Neural cell (in vitro differentiated cells): ENCODE data around the gene TSPOAP1. TPM values are rescaled to one million over a fixed set of nuclear protein-coding genes. Genes with fewer than 3 reads are reported as not detected.

Source experiments
- H2AFZ ChIP-seq: fragments of 200-600, 300-800 bp; sonication (generic), shearing (Covaris generic); 2 replicates; pipeline ENCODE4 v1.6.0; 2014; ENCODE audit warnings: low read depth, mild to moderate bottlenecking, antibody characterized with exemption, low read length, moderate library complexity
- H3F3A ChIP-seq: fragments of 200-600 bp; shearing (Covaris generic); 2 replicates; pipeline ENCODE4 v1.6.1; 2016; ENCODE audit warnings: mild to moderate bottlenecking, moderate library complexity, mixed read lengths, antibody characterized with exemption, low read length; ENCODE audit not compliant: insufficient read depth, poor library complexity, severe bottlenecking
- H3K27ac ChIP-seq: fragments of 200-600, 300-800 bp; sonication (generic), shearing (Covaris generic); 2 replicates; pipeline ENCODE4 v1.5.1; 2014; ENCODE audit warnings: mild to moderate bottlenecking, low read length, moderate library complexity
- H3K27me3 ChIP-seq: fragments of 300-800, 200-600 bp; sonication (generic), shearing (Covaris generic); 2 replicates; pipeline ENCODE4 v1.6.0; 2014; ENCODE audit warnings: mild to moderate bottlenecking, low read depth, low read length, moderate library complexity; ENCODE audit not compliant: insufficient read depth
- H3K36me3 ChIP-seq: fragments of 300-800, 200-600 bp; sonication (generic), shearing (Covaris generic); 2 replicates; pipeline ENCODE4 v1.5.1; 2014; ENCODE audit warnings: mild to moderate bottlenecking, antibody characterized with exemption, low read length, moderate library complexity; ENCODE audit not compliant: insufficient read depth
- H3K4me2 ChIP-seq: fragments of 300-800, 200-600 bp; sonication (generic), shearing (Covaris generic); 2 replicates; pipeline ENCODE4 v1.6.0; 2014; ENCODE audit warnings: mild to moderate bottlenecking, low read length
- H3K4me3 ChIP-seq: fragments of 300-800, 200-600 bp; sonication (generic), shearing (Covaris generic); 2 replicates; pipeline ENCODE4 v1.5.1; 2014; ENCODE audit warnings: mild to moderate bottlenecking, low read length, moderate library complexity
- H3K79me2 ChIP-seq: fragments of 200-600 bp; shearing (Covaris generic); replicated peaks from 2 replicates; pipeline ENCODE4 v1.6.0; 2014; ENCODE audit warnings: mild to moderate bottlenecking, low read length, moderate library complexity; ENCODE audit not compliant: insufficient read depth
- H3K9ac ChIP-seq: fragments of 300-800, 200-600 bp; sonication (generic), shearing (Covaris generic); 2 replicates; pipeline ENCODE4 v1.6.1; 2016; ENCODE audit warnings: mild to moderate bottlenecking, low read length, mixed read lengths
- H3K9me2 ChIP-seq: fragments of 200-600 bp; shearing (Covaris generic); 2 replicates; pipeline ENCODE4 v1.6.1; 2016; ENCODE audit warnings: mild to moderate bottlenecking, low read length, mixed read lengths; ENCODE audit not compliant: insufficient read depth
- H3K9me3 ChIP-seq: fragments of 200-600, 300-800 bp; sonication (generic), shearing (Covaris generic); 2 replicates; pipeline ENCODE4 v1.6.1; 2016; ENCODE audit warnings: mild to moderate bottlenecking, mixed run types, low read length, moderate library complexity, mixed read lengths
- H4K20me1 ChIP-seq: fragments of 200-600 bp; shearing (Covaris generic); 2 replicates; pipeline ENCODE4 v1.6.1; 2016; ENCODE audit warnings: mild to moderate bottlenecking, mixed run types; ENCODE audit not compliant: insufficient read depth
- CTCF ChIP-seq: fragments of 450-650 bp; IDR thresholded peaks from 2 replicates; pipeline ENCODE4 v1.5.1; 2014; ENCODE audit warnings: antibody characterized with exemption, mild to moderate bottlenecking, moderate library complexity; ENCODE audit not compliant: poor library complexity, severe bottlenecking
- EP300 ChIP-seq: fragments of 450-650 bp; conservative IDR thresholded peaks from 2 replicates; pipeline ENCODE4 v1.6.1; 2014; ENCODE audit warnings: antibody characterized with exemption, mild to moderate bottlenecking, moderate library complexity; ENCODE audit not compliant: poor library complexity, severe bottlenecking
- EZH2 ChIP-seq: fragments of 200-600, 300-800 bp; shearing (Covaris generic), sonication (generic); IDR thresholded peaks from 2 replicates; pipeline ENCODE4 v1.6.1; 2014; ENCODE audit warnings: antibody characterized with exemption, low read length, borderline replicate concordance, mild to moderate bottlenecking; ENCODE audit not compliant: insufficient read depth, poor library complexity, severe bottlenecking
- MXI1 ChIP-seq: fragments of 450-650 bp; conservative IDR thresholded peaks from 2 replicates; pipeline ENCODE4 v1.6.1; 2014; ENCODE audit warnings: antibody characterized with exemption, mild to moderate bottlenecking; ENCODE audit not compliant: poor library complexity, severe bottlenecking
- POLR2AphosphoS5 ChIP-seq: IDR thresholded peaks from 2 replicates; pipeline ENCODE4 v1.6.1; 2012
- RAD21 ChIP-seq: fragments of 450-650 bp; conservative IDR thresholded peaks from 2 replicates; pipeline ENCODE4 v1.6.1; 2014; ENCODE audit warnings: antibody characterized with exemption, mild to moderate bottlenecking, moderate library complexity
- REST ChIP-seq: IDR thresholded peaks from 2 replicates; pipeline ENCODE4 v1.6.1; 2012; ENCODE audit warnings: borderline replicate concordance
- SMC3 ChIP-seq: fragments of 450-650 bp; conservative IDR thresholded peaks from 2 replicates; pipeline ENCODE4 v1.6.1; 2014; ENCODE audit warnings: antibody characterized with exemption, mild to moderate bottlenecking, moderate library complexity; ENCODE audit not compliant: poor library complexity
- TAF1 ChIP-seq: IDR thresholded peaks from 2 replicates; pipeline ENCODE4 v1.6.1; 2012; ENCODE audit warnings: low read depth
- polyA plus RNA-seq: library from polyadenylated mRNA; depleted of rRNA; stranded (reverse); fragments of >200 nt; gene quantifications from 2 replicates; pipeline ENCODE4 v1.2.3, GENCODE V29; 2014

Gene TSPOAP1
- polyA plus RNA-seq, 1 donor from 2014 or later, result 103 TPM

GRCh38 chr17:58322581-58323185, 5.9 kb downstream of the TSPOAP1 start:
- H3K36me3 ChIP-seq, result no peaks in the 10 kb centered on the region
- H3K9me3 ChIP-seq, result no peaks in the 10 kb centered on the region
- no peak overlapping the region for H3K4me3 ChIP-seq
- H3K27ac ChIP-seq, result no peak overlapping the region
- no peaks in the 10 kb centered on the region for H3K9me2 ChIP-seq
- H3K79me2 ChIP-seq, result peaks cover 31% of the 10 kb centered on the region
- no peak overlapping the region for H3K9ac ChIP-seq
- H3K27me3 ChIP-seq, result no peaks in the 10 kb centered on the region
- no peak overlapping the region for H2AFZ ChIP-seq
- H3F3A ChIP-seq, result no peaks in the 10 kb centered on the region
- H4K20me1 ChIP-seq, result no peaks in the 10 kb centered on the region
- no peak overlapping the region for H3K4me2 ChIP-seq
- TF ChIP-seq POLR2AphosphoS5 (no peak), SMC3 (no peak), RAD21 (no peak), TAF1 (no peak), MXI1 (no peak), EP300 (no peak), EZH2 (no peak), CTCF (no peak), REST (no peak)

- Histone ChIP-seq H3K79me2 (peaks cover 22% of the 10 kb centered on the region), H3K9me3 (no peaks in the 10 kb centered on the region), H3F3A (no peaks in the 10 kb centered on the region), H3K27ac (no peak overlapping the region), H3K27me3 (no peaks in the 10 kb centered on the region), H3K9ac (no peak overlapping the region), H3K36me3 (no peaks in the 10 kb centered on the region), H3K4me2 (no peak overlapping the region), H2AFZ (no peak overlapping the region), H3K4me3 (no peak overlapping the region), H4K20me1 (no peaks in the 10 kb centered on the region), H3K9me2 (no peaks in the 10 kb centered on the region)
- TF ChIP-seq RAD21, result no peak
Observed at GRCh38 chr17:58321571-58322525, 6.7 kb downstream of the TSPOAP1 start.
